Thoracic aorta (tissue), 2 donors: ENCODE measurements around the gene MPHOSPH9. TPM values are rescaled to one million over a fixed set of nuclear protein-coding genes. Genes with fewer than 3 reads are reported as not detected.
A peak's percentile ranks its signal among the peaks of the same experiment; 100 is the strongest.

ENCODE experiments used
- ATAC-seq: fragments of 150-250 bp; one replicate; pipeline ENCODE4 v1.8.0; 2017; ENCODE audit warnings: low read depth; ENCODE audit not compliant: insufficient number of reproducible peaks, low FRiP score
- DNase-seq: peaks from one replicate; pipeline ENCODE4 v3.0.0-alpha.2; 2020; ENCODE audit warnings: low spot score
- H3K27ac ChIP-seq, 2 donors: fragments of 200-600 bp; sonication (generic); 1 replicate in 1 of 2; 2 replicates in 1 of 2; pipeline ENCODE4 v1.5.1; 2016; ENCODE audit warnings: mild to moderate bottlenecking in 2 of 2, moderate library complexity in 2 of 2
- H3K27me3 ChIP-seq: fragments of 200-600 bp; sonication (generic); replicated peaks from 2 replicates; pipeline ENCODE4 v1.6.0; 2016; ENCODE audit warnings: mild to moderate bottlenecking; ENCODE audit not compliant: insufficient read depth
- H3K36me3 ChIP-seq: fragments of 200-600 bp; sonication (generic); one replicate; pipeline ENCODE4 v1.5.1; 2016
- H3K4me1 ChIP-seq, 2 donors: fragments of 200-600 bp; sonication (generic); 1 replicate in 1 of 2; 2 replicates in 1 of 2; pipeline versions ENCODE4 v1.5.1 to v1.6.0; 2016; ENCODE audit warnings: low read depth in 2 of 2, mild to moderate bottlenecking in 1 of 2; ENCODE audit not compliant: control insufficient read depth in 1 of 2
- H3K4me3 ChIP-seq: fragments of 200-600 bp; sonication (generic); 2 replicates; pipeline ENCODE4 v1.5.1; 2016; ENCODE audit warnings: mild to moderate bottlenecking
- H3K9me3 ChIP-seq: fragments of 200-600 bp; sonication (generic); 2 replicates; pipeline ENCODE4 v1.5.1; 2016
- CTCF ChIP-seq: fragments of 200-600 bp; sonication (generic); IDR thresholded peaks from one replicate; pipeline ENCODE4 v1.5.1; 2019; ENCODE audit warnings: antibody characterized with exemption
- total RNA-seq, 2 donors: library from RNA; depleted of rRNA; stranded (reverse); fragments of >200 nt; gene quantifications; one replicate each; pipeline versions ENCODE4 v1.1.0 to v1.2.3, GENCODE V29; 2016

MPHOSPH9 gene
- total RNA-seq, 2 donors from 2014 or later: 7.6 to 44.0 TPM

- Histone ChIP-seq H3K4me1 (peaks cover 29 to 49% of the 10 kb centered on the region in 2 donors), H3K36me3 (no peaks in the 10 kb centered on the region), H3K4me3 (no peak overlapping the region), H3K9me3 (no peaks in the 10 kb centered on the region), H3K27me3 (no peaks in the 10 kb centered on the region), H3K27ac (peak overlapping the region; percentile 27 to 59)
- no peak for TF ChIP-seq CTCF
- ATAC-seq (no peak), DNase-seq (no peak)
Observed at GRCh38 chr12:123143736-123144461, 89.0 kb downstream of the MPHOSPH9 start.

GRCh38 chr12:123142921-123143735 is 89.8 kb downstream of the MPHOSPH9 start:
- ATAC-seq: no peak
- TF ChIP-seq CTCF: no peak
- H3K4me3 ChIP-seq: no peak overlapping the region
- H3K36me3 ChIP-seq: no peaks in the 10 kb centered on the region
- peaks cover 29 to 45% of the 10 kb centered on the region in 2 donors for H3K4me1 ChIP-seq
- DNase-seq: no peak
- no peaks in the 10 kb centered on the region for H3K27me3 ChIP-seq
- no peaks in the 10 kb centered on the region for H3K9me3 ChIP-seq
- H3K27ac ChIP-seq: peak overlapping the region; percentile 27 to 59

- TF ChIP-seq CTCF: no peak
- no peak overlapping the region for H3K4me3 ChIP-seq
- H3K27ac ChIP-seq: peak overlapping the region; percentile 27 to 59
- ATAC-seq (no peak), DNase-seq (no peak)
- H3K27me3 ChIP-seq: no peaks in the 10 kb centered on the region
- H3K9me3 ChIP-seq: no peaks in the 10 kb centered on the region
- H3K4me1 ChIP-seq: peaks cover 29 to 45% of the 10 kb centered on the region in 2 donors
- H3K36me3 ChIP-seq: no peaks in the 10 kb centered on the region
Observed at GRCh38 chr12:123142518-123142840, 90.5 kb downstream of the MPHOSPH9 start.

- ATAC-seq: peak; percentile 91
- no peaks in the 10 kb centered on the region for H3K36me3 ChIP-seq
- peak; percentile 47 for DNase-seq
- no peak for TF ChIP-seq CTCF
- H3K9me3 ChIP-seq: no peaks in the 10 kb centered on the region
- H3K4me3 ChIP-seq: no peak overlapping the region
- H3K27me3 ChIP-seq: no peaks in the 10 kb centered on the region
- peaks cover 29 to 45% of the 10 kb centered on the region in 2 donors for H3K4me1 ChIP-seq
- peak overlapping the region; percentile 69 for H3K27ac ChIP-seq
Observed at GRCh38 chr12:123141615-123142517, 91.1 kb downstream of the MPHOSPH9 start.
